T-helper 2 cell treated with Interferon-gamma antibody and Interleukin-4, amounts not matched to agents 100 ng/mL and 5 ng/mL, for 36 hours (primary cell): Measurements from ENCODE around the gene PBRM1. TPM values are rescaled to one million over a fixed set of nuclear protein-coding genes. Genes with fewer than 3 reads are reported as not detected.
"Not testable (repeated sequence)": the region's sequence is repeated elsewhere in the genome, so short reads cannot be mapped to it uniquely, and the experiment has no call there.

Source experiments
- intact Hi-C: fragments of 100-400 bp; cut with micrococcal nuclease; formaldehyde crosslinking; loops from one replicate; pipeline ENCODE4 v1.15.1; 2023
- total RNA-seq: library from RNA; stranded (reverse); gene quantifications from 2 replicates; pipeline ENCODE4 v1.2.3, GENCODE V29; 2022

The PBRM1 gene
- total RNA-seq, 1 donor from 2014 or later: 79.8 TPM

DNA sequence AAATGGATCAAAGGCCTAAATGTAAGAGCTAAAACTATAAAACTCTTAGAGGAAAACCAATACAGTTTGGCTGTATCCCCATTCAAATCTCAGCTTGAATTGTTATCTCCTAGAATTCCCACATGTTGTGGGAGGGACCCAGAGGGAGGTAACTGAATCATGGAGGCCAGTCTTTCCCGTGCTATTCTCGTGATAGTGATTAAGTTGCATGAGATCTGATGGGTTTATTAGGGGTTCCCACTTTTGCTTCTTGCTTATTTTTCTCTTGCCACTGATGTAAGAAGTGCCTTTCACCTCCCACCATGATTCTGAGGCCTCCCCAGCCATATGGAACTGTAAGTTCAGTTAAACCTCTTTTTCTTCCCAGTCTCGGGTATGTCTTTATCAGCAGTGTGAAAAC lies 9.5 kb downstream of the PBRM1 start:
- intact Hi-C loops: not testable (repeated sequence)

DNA sequence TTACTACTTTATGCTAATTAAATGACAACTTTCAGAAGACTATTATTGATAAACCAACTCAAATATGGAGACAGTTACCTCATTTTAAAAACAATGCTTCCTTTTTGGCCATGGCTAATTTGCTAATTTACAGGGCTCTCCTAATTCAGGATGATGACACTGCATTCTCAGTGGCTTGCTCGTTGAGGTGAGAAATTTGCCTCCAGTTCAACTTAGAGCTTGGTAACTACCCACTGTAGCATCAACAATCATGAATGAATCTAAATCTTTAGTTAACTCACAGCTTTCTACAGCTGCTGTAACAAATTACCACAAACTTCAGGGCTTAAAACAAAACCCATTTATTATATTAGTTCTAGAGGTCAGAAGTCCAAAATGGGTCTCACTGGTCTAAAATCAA lies 14.0 kb downstream of the PBRM1 start:
- intact Hi-C loops: no loop called here

GRCh38 chr3:52670621-52671521 lies 14.8 kb downstream of the PBRM1 start:
- intact Hi-C loops: no loop called here

DNA sequence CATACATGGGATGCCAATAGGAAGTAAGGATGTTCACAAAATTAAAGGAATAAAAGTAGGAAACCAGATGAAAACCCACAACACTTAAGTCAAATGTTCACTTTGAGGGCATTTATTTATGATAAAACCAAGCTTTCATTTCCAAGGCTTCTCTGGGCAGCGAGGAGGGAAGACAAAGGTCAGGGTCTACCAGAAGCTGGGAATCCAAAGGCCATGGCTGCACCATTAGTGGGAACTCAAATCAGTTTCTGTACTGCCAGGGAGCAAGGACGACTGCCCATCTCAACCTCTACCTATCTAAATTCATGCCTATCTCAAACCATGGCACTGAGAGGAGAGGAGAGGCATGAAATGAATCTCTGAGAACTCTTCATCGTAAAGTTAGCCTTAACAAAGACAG lies 22.6 kb downstream of the PBRM1 start:
- intact Hi-C loops: no loop called here

DNA sequence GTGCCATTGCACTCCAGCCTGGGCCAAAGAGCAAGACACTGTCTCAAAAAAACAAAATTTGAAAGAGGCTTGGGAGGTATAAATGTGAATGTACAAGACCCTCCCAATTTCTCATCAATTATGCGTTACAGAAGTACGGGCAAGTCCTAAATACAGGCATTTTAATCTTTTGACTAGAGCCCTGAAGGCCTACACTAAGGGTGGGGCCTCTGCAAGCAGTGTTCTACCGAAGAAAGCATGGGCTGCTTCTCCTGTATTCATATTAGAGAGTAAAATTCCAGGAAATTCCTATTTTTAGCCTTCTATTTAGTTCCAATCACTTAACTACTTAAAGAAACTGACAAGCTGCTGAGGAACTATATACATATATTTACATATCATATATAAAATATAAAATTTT lies 25.7 kb downstream of the PBRM1 start:
- intact Hi-C loops: no loop called here

- intact Hi-C loops: no loop called here
Measured at GRCh38 chr3:52655895-52656294, 29.8 kb downstream of the PBRM1 start.

DNA sequence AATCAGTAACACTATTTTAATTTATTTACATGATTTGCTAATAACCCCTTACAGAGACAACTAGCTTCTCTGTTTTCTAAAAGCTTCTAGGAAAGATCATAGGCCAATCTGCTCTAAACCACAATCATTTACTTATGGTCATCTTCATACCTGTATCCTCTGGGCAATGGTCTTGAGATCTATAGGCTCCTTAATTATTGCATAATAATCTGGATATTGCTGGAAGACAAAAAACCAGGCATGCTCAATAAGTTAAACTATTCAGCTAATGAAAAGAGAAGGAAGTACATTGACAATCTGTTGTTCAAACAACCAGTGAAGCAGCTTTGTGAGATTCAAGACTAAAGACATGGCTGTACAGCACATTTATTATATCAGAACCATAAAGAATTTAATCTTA lies 34.1 kb downstream of the PBRM1 start:
- intact Hi-C loops: no loop called here

- intact Hi-C loops: no loop called here
Measured at GRCh38 chr3:52650439-52650838, 35.3 kb downstream of the PBRM1 start.

- intact Hi-C loops: no loop called here
Measured at GRCh38 chr3:52649461-52650210, 36.1 kb downstream of the PBRM1 start.

- intact Hi-C loops: no loop called here
Measured at GRCh38 chr3:52645549-52645948, 40.2 kb downstream of the PBRM1 start.

DNA sequence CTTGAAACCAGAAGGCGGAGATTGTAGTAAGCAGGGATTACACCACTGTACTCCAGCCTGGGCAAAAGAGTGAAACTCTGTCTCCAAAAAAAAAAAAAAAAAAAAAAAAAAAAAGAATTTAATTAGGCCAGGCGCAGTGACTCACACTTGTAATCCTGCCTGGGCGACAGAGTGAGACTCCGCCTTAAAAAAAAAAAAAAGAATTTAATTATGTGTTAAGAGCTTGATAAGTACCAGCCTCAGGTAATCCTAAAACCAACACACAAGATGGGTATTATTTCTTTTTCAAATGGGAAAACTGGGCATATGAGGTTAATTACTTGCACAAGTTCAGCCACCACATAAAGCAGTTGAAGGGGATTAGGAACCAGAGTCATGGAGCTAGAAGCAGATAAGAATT lies 49.0 kb downstream of the PBRM1 start:
- intact Hi-C loops: no loop called here

DNA sequence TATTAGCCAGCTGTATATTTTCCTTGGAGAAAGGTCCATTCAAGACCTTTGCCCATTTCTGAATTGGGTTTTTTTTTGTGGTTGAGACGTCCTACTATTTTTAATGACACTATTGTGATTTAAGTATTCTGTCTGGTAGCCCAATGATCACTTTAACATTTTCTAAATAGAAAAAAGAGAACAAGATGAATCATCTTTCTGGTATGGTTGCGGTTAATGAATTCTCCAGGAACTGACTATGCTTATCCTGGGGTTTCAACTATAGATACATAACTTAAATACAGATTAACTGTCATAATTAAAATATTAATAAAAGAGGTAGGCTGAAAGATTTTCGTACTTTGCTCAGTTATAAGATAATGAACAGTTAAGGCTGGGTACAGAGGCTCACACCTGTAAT lies 51.9 kb downstream of the PBRM1 start:
- intact Hi-C loops: no loop called here

- intact Hi-C loops: no loop called here
Measured at GRCh38 chr3:52625041-52625440, 60.7 kb downstream of the PBRM1 start.

GRCh38 chr3:52623234-52623792 lies 62.4 kb downstream of the PBRM1 start:
- intact Hi-C loops: no loop called here

DNA sequence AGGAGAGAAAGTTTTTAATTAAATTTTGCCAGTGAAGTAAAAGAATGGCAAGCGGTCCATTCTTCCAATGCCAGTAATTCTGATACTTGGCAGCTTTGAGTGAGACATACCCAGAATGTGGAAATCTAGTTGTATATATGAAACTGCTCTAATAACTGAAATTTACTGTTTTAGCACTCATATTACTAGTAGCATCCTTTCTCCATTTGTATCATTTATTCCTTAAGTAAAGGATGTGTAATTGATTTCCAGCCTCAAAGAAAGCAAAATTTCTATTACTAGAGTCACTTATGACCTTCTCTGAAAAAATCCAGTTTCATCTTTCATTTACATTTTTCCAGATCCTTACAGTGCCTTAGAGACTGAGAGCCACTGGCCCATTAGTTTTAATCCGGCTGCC lies 65.1 kb downstream of the PBRM1 start:
- intact Hi-C loops: no loop called here

GRCh38 chr3:52615166-52615565 lies 70.5 kb downstream of the PBRM1 start:
- intact Hi-C loops: no loop called here

- intact Hi-C loops: no loop called here
Measured at GRCh38 chr3:52614689-52615088, 71.0 kb downstream of the PBRM1 start.

- intact Hi-C loops: no loop called here
Measured at GRCh38 chr3:52609316-52609815, 76.3 kb downstream of the PBRM1 start.

GRCh38 chr3:52608337-52608736 lies 77.4 kb downstream of the PBRM1 start:
- intact Hi-C loops: no loop called here

GRCh38 chr3:52606373-52607085 lies 79.2 kb downstream of the PBRM1 start:
- intact Hi-C loops: no loop called here

DNA sequence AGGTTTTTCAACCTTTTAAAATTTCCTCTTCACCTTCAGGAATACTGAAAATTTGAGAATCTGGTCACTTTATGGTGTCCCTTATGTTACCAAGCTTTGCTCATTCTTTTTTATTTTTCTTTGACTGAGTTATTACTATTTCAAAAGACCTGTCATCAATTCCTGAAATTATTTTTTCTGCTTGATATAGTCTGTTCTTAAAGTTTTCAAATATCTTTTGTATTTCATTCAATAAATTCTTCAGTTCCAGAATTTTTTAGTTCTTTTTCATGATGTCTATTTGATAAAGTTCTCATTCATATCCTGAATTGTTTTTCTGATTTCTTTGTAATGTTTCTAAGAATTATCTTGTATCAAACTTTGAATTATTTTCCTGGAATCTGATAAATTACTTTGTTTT lies 85.5 kb downstream of the PBRM1 start:
- intact Hi-C loops: no loop called here
